ENCODE data around the gene SUGCT.

The SUGCT gene

GRCh38 chr7:40471891-40472290 is 337.1 kb downstream of the SUGCT start:
- TF ChIP-seq SIN3A (IDR thresholded peaks at IDR 0.05; ENCODE audit: borderline replicate concordance, insufficient read depth, low read length) (no peak), POLR2AphosphoS5 (IDR thresholded peaks at IDR 0.05; ENCODE audit: low read depth, low read length) (no peak), FOXP2 (optimal IDR thresholded peaks at IDR 0.05; ENCODE audit: borderline replicate concordance, extremely low read depth, extremely low read length, insufficient read depth) (no peak), REST (IDR thresholded peaks at IDR 0.05; ENCODE audit: insufficient read depth in 1 of 2, low read depth in 2 of 2, low read length in 2 of 2) (no peak), TAF1 (IDR thresholded peaks at IDR 0.05; ENCODE audit: borderline replicate concordance, insufficient read depth, low read length) (no peak)

- TF ChIP-seq TAF1 (IDR thresholded peaks at IDR 0.05; ENCODE audit: borderline replicate concordance, insufficient read depth, low read length) (no peak), REST (IDR thresholded peaks at IDR 0.05; ENCODE audit: insufficient read depth in 1 of 2, low read depth in 2 of 2, low read length in 2 of 2) (no peak)
These were observed 340.2 kb downstream of the SUGCT start for GRCh38 chr7:40474790-40475680.

- no peak for TF ChIP-seq REST (IDR thresholded peaks at IDR 0.05; ENCODE audit: insufficient read depth in 1 of 2, low read depth in 2 of 2, low read length in 2 of 2)
- TF ChIP-seq FOXP2 (optimal IDR thresholded peaks at IDR 0.05; ENCODE audit: borderline replicate concordance, extremely low read depth, extremely low read length, insufficient read depth): no peak
- no peak for TF ChIP-seq POLR2AphosphoS5 (IDR thresholded peaks at IDR 0.05; ENCODE audit: low read depth, low read length)
- no peak for TF ChIP-seq SIN3A (IDR thresholded peaks at IDR 0.05; ENCODE audit: borderline replicate concordance, insufficient read depth, low read length)
- no peak for TF ChIP-seq TAF1 (IDR thresholded peaks at IDR 0.05; ENCODE audit: borderline replicate concordance, insufficient read depth, low read length)
These were observed 340.8 kb downstream of the SUGCT start for GRCh38 chr7:40475681-40475982.

GRCh38 chr7:40477094-40477493 is 342.3 kb downstream of the SUGCT start:
- TF ChIP-seq FOXP2 (optimal IDR thresholded peaks at IDR 0.05; ENCODE audit: borderline replicate concordance, extremely low read depth, extremely low read length, insufficient read depth): no peak

- no peak for TF ChIP-seq FOXP2 (optimal IDR thresholded peaks at IDR 0.05; ENCODE audit: borderline replicate concordance, extremely low read depth, extremely low read length, insufficient read depth)
- no peak for TF ChIP-seq POLR2AphosphoS5 (IDR thresholded peaks at IDR 0.05; ENCODE audit: low read depth, low read length)
- TF ChIP-seq SIN3A (IDR thresholded peaks at IDR 0.05; ENCODE audit: borderline replicate concordance, insufficient read depth, low read length): no peak
- no peak for TF ChIP-seq REST (IDR thresholded peaks at IDR 0.05; ENCODE audit: insufficient read depth in 1 of 2, low read depth in 2 of 2, low read length in 2 of 2)
- no peak for TF ChIP-seq TAF1 (IDR thresholded peaks at IDR 0.05; ENCODE audit: borderline replicate concordance, insufficient read depth, low read length)
These were observed 348.0 kb downstream of the SUGCT start for GRCh38 chr7:40482845-40483244.
